ENCODE measurements around the gene COPB2.

DNA sequence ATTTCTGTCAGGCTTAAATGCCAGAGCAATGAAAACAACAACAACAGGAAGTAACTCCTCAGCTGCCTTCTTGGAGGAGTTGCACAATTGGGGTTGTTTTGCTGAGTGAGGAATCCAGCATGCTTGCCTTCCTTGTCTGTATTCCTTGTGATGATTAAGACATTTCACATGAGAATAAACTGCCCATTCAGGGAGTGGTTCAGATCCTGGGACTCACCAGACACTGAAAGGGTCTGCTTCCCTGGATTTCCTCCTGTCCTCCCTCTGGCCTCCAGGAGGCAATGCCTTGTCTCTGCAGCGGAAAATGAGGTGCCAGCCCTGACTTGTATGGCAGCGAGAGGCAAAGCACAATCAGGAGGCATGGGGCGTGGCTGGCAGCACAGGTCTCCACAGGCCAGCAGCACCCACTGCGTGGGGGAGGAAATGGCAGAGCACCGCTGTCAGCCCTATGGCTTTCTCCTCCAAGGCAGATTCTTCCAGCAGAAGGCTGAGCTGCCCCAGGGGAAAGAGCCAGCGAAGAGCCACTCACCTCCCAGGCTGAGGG lies 45.4 kb upstream of the COPB2 start:
- TF ChIP-seq, protein P1, sequence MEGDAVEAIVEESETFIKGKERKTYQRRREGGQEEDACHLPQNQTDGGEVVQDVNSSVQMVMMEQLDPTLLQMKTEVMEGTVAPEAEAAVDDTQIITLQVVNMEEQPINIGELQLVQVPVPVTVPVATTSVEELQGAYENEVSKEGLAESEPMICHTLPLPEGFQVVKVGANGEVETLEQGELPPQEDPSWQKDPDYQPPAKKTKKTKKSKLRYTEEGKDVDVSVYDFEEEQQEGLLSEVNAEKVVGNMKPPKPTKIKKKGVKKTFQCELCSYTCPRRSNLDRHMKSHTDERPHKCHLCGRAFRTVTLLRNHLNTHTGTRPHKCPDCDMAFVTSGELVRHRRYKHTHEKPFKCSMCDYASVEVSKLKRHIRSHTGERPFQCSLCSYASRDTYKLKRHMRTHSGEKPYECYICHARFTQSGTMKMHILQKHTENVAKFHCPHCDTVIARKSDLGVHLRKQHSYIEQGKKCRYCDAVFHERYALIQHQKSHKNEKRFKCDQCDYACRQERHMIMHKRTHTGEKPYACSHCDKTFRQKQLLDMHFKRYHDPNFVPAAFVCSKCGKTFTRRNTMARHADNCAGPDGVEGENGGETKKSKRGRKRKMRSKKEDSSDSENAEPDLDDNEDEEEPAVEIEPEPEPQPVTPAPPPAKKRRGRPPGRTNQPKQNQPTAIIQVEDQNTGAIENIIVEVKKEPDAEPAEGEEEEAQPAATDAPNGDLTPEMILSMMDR (IDR thresholded peaks at IDR 0.05) = peak in 1 of 2 donors; percentile 10
- no peak for TF ChIP-seq EP300 (IDR thresholded peaks at IDR 0.05)
